Activated CD4-positive, alpha-beta T cell treated with anti-CD3 and anti-CD28 coated beads, Interleukin-2, amount 50 U/mL, for 24 hours (primary cell): Measurements from ENCODE around the gene DEDD2.

ENCODE experiments used
- DNase-seq, 2 donors: peaks; one replicate each; pipeline ENCODE4 v3.0.0-alpha.2; 2020; ENCODE audit warnings: low read depth in 1 of 2, low spot score in 1 of 2

DEDD2 gene

GRCh38 chr19:42200116-42200715 lies 17.3 kb downstream of the DEDD2 start:
- no peak for DNase-seq

- peak in 1 of 2 donors; percentile 28 for DNase-seq
Measured at GRCh38 chr19:42199440-42200115, 17.9 kb downstream of the DEDD2 start.

DNA sequence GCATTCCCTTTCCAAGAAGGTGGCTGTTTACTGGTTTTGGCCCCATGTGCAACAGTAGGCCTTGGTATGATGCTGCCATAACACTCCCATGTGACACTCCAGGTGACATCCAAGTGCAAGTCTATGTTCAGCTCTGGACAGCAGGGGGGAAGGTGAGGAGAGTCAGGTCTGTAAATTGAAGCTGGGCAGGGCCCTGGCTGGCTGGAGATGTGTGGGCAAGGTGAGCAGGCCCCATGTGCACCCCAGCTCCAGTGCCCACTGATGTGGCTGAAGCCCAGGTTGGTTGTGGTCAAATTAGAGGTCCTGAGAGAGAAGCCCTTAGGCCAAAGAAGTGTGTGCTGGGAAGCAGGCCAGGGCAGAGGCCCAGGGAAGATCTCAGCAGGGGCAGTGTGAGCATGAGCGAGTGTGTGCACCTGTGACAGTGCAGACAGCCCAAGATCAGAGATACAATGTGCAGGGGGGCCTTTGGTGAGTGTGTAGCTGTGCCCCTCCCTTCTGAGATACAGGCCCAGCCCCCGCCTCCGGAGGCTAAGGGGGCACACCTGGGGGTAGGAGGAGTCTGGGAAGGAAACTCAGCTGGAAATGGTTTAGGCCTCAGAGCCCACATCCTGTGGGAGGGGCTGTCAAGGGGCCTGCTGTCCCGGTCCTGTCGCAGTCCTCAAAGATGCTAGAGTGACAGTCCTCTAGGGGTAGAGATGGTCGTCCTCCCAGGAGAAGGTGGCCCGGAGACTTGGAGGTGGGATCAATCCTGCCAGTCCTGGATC lies 18.6 kb downstream of the DEDD2 start:
- DNase-seq, result peak in 1 of 2 donors; percentile 35

GRCh38 chr19:42197375-42197817 lies 20.1 kb downstream of the DEDD2 start:
- DNase-seq, result no peak

DNA sequence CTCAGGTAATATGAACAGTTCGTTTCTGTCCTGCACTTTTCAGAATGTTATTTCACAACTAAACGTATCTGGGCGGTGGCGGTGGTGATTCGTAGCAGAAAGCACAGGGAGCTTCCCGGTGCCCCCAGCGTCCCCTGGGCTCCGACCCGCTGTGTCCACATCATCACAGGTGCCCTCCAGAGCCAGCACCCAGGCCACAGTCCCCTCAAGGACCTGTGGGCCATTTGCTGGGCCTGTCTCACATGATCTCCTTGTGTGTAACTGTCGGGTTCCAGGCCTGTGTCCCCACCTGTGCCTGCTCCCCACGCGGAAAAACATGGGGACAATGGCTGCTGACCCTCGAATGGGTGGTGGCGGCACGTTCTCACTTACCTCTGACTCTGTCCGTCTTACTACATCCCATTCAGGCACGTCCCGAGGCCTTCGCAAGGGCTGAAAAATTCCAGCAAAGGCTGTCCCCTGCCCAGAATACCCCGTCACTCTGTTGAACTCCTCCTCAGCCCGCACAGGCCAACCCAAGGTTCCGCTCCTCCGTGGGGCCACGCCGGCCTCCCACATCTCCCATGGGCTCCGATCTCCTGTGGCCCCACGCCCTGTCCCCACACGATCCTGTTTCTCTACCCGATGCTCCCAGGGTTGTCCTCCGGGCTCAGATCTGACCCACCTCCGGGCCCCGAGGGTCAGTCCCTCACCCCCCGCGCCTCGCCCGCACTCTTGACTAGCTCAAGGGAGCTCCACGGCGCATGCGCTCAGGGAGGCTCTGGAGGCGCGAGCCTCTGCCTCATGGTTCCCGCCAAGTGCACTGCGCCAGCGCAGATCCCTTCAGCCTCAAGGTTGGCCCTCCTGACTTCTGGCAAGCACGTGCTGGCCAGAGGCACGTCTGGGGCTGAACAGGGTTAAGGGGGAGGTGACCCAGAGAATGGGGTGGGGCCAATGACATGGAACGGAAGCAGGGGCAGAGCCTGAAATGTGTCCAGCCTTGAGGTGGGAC lies 21.2 kb downstream of the DEDD2 start:
- no peak for DNase-seq

GRCh38 chr19:42193706-42194105 lies 23.8 kb downstream of the DEDD2 start:
- DNase-seq, result no peak

- no peak for DNase-seq
Measured at GRCh38 chr19:42193294-42193693, 24.2 kb downstream of the DEDD2 start.

DNA sequence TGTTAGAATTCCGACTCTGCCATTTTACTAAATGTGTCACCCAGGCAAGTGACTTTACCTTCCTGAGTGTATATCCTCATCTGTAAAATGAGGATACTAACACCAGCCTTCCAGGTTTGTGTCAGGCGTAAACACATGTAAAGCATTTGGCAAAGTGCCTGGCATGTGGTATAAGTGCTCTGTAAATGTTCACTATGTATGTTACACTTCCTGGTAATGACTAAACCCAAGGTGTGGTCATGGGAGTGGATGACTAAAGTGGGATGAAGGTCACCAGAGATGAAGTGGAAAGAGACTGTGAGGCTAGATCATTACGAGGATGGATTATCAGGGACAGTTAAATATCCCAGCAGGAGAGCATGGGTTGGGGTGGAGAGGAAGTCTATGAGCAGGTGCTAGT lies 25.6 kb downstream of the DEDD2 start:
- DNase-seq, result no peak

GRCh38 chr19:42191330-42191729 lies 26.1 kb downstream of the DEDD2 start:
- DNase-seq, result no peak

GRCh38 chr19:42189133-42189532 lies 28.3 kb downstream of the DEDD2 start:
- no peak for DNase-seq

GRCh38 chr19:42188665-42189064 lies 28.8 kb downstream of the DEDD2 start:
- no peak for DNase-seq

DNA sequence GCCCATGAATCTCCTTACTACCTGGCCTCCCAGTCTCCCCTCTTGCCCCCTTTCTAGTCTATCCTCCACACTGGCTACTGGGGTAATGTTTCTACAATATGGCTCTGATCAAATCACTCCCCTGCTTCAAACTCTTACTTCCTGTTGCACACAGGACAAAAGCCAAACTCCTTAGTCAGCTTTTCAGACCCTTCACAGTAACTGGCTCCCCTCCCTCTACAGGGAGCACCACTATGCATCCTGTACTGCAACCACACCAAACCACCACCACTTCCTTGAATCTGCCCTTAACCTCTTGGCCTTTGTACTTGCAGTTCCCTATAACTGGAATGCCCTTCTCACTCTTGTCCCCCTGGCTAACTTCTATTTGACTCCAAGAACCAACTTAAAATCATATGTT lies 32.2 kb downstream of the DEDD2 start:
- no peak for DNase-seq

DNA sequence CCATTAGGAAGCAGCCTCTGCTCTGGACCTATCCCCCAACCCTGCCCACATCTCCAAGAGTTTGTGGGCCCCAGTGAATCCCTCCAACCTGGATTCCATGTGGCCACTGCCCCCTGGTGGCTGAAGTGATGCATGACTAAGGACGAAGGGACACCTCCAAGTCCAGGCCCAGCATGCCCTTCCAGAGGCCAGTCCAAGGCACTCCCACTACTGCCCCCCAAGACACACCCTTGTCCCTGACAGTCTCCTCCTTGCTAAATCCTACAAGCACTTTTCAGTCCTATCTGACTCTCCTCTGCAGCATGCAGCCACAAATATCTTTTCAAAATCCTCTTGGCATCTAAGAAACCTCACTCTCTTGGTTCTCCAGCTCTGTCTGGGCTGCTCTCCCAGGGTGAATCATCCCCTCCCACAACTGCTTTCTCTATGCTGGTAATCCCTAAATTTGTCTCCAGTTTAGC lies 33.0 kb downstream of the DEDD2 start:
- DNase-seq, result peak; percentile 43 to 67

DNA sequence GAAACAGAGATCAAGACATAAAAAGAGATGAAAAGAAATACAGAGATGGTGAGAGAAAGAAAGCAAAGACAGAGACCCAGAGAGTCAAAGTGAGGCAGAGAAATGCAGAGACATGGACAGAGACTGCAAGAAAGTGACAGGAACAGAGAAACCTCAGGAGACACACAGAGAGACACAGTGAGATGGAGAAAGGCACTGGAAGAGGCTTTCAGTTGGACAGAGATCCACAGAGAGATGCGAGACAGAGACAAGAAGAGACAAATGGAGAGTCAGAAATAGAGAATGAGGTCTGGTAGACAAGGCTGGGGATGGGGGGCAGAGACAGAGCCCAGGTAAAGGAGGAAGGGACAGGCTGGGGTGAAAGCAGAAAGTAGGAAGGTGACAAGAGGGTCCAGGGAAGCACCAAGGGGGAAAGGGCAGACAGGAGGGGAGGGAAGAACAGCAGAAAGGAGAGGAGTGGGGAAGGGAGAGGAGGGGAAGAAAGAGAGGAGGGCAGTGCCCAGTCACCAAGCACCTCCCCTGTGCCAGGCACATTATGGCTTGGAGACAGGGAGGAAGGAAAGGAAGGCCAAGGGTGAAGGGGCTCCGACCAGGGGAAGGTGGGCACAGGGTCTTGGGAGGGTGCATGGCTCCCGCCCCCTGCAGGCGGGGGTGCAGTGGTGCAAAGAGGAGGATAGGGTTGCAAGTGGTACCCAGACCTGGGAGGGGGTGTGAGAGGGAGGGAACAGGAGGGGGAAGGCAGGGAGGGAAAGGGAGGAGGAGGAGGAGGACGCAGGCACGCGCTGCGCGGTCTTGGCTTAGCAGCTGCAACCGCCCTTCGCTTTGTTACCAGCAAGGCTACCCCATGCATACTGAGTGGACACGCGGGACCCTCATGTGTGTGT lies 38.4 kb downstream of the DEDD2 start:
- DNase-seq, result no peak

DNA sequence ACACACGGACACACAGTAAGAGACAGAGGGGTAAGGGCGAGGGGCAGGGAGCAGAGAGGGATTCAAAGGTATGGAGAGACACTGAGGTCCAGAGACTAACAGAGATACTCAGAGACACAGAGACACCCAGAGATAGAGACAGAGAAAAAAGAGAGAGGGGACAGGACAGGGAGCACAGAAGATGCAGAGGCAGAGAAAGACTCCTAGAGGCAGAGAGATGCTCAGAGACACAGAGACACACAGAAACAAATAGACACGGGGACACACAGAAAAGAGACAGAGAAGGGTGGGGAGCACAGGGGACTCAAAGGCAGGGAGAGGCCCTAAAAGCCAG lies 39.8 kb downstream of the DEDD2 start:
- DNase-seq, result no peak

GRCh38 chr19:42176990-42177685 lies 40.3 kb downstream of the DEDD2 start:
- peak; percentile 48 to 55 for DNase-seq

GRCh38 chr19:42176649-42176989 lies 40.9 kb downstream of the DEDD2 start:
- DNase-seq, result no peak

DNA sequence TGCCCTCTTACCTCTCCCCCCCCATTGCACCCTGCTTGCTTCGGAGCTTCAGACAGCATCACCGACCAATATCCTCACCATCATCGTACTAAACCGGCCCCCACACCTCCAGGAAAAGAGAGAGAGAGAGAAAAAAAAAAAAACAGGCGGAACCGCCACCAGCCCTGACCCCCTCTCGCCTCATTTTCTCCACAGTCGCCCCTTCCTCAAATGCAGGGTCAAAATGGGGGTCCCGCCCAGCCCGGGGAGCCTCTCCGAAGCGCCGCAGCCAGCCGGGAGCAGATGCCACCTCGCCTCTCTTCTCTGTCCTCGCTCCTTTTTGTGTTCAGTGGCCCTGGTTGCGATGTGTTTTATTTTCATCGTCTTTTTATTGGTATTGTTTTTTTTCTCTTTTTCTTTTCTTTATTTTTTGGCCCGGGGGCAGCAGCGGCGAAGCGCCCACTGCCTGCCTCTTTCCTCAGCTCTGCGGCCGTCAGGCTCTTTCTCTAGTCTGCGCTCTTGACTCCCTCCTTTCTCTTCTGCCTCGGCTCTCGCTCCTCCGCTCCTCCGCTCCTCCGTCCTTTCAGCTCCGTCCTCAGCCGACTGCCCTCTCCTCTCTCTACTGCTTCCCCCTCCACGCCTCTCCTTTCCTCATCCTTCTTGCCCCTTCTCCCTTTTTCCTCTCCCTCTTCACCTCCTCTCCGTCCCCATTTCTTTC lies 41.4 kb downstream of the DEDD2 start:
- DNase-seq, result no peak
